Measurements from ENCODE around the gene FBXW5.

Gene FBXW5

GRCh38 chr9:136944519-136945332, at the start of gene FBXW5, which contains the start of gene C8G:
FBXW5 (minus strand) TSS chr9:136944738; CDS start chr9:136944083, 655 bp downstream.
C8G (plus strand) TSS chr9:136945243; CDS start chr9:136945321, 78 bp downstream.
- DNase-seq: peak; percentile 88

- DNase-seq: no peak
Measured at GRCh38 chr9:136992819-136993369, 48.4 kb upstream of the FBXW5 start.

- DNase-seq: peak; percentile 22
Measured at GRCh38 chr9:136991993-136992818, 47.7 kb upstream of the FBXW5 start, which contains the start of gene PAXX. PAXX (plus strand) TSS chr9:136992422; CDS start chr9:136992444, 22 bp downstream.

GRCh38 chr9:136990242-136990911, 45.8 kb upstream of the FBXW5 start:
- DNase-seq: peak; percentile 76

GRCh38 chr9:136988872-136989271, 44.3 kb upstream of the FBXW5 start:
- no peak for DNase-seq

GRCh38 chr9:136985853-136986252, 41.3 kb upstream of the FBXW5 start:
- DNase-seq: no peak

GRCh38 chr9:136985027-136985602, 40.6 kb upstream of the FBXW5 start:
- no peak for DNase-seq

- no peak for DNase-seq
Measured at GRCh38 chr9:136984464-136985026, 40.0 kb upstream of the FBXW5 start.

GRCh38 chr9:136983656-136984314, 39.2 kb upstream of the FBXW5 start:
- no peak for DNase-seq

- DNase-seq: no peak
Measured at GRCh38 chr9:136983167-136983566, 38.6 kb upstream of the FBXW5 start.

- no peak for DNase-seq
Measured at GRCh38 chr9:136982232-136983051, 37.9 kb upstream of the FBXW5 start, which contains the start of gene LCNL1. LCNL1 (plus strand) TSS chr9:136982993; CDS start chr9:136983587, 594 bp downstream.

GRCh38 chr9:136981588-136982231, 37.2 kb upstream of the FBXW5 start:
- no peak for DNase-seq

- DNase-seq: no peak
Measured at GRCh38 chr9:136980669-136981478, 36.3 kb upstream of the FBXW5 start.

- no peak for DNase-seq
Measured at GRCh38 chr9:136979769-136980587, 35.4 kb upstream of the FBXW5 start.

GRCh38 chr9:136978865-136979544, 34.5 kb upstream of the FBXW5 start:
- DNase-seq: no peak

GRCh38 chr9:136978073-136978864, 33.7 kb upstream of the FBXW5 start:
- DNase-seq: peak; percentile 76

- no peak for DNase-seq
Measured at GRCh38 chr9:136977649-136978072, 33.1 kb upstream of the FBXW5 start.
